Stimulated activated CD8-positive, alpha-beta memory T cell treated with anti-CD3 and anti-CD28 coated beads, Interleukin-15, amount 100 ng/mL, for 48 hours (primary cell): ENCODE results near the gene SLC6A6.

Experiments used
- DNase-seq, 2 donors: peaks; one replicate each; pipeline ENCODE4 v3.0.0-alpha.2; 2020; ENCODE audit warnings: low read depth in 2 of 2

Gene SLC6A6

GRCh38 chr3:14522129-14522691 is 119.8 kb downstream of the SLC6A6 start:
- no peak for DNase-seq

- DNase-seq = no peak
Observed at GRCh38 chr3:14522768-14523167, 120.4 kb downstream of the SLC6A6 start.

GRCh38 chr3:14523792-14524191 is 121.4 kb downstream of the SLC6A6 start:
- DNase-seq = no peak

- DNase-seq = no peak
Observed at GRCh38 chr3:14524311-14524711, 121.9 kb downstream of the SLC6A6 start.

- no peak for DNase-seq
Observed at GRCh38 chr3:14524920-14525660, 122.7 kb downstream of the SLC6A6 start.

- no peak for DNase-seq
Observed at GRCh38 chr3:14525685-14526631, 123.6 kb downstream of the SLC6A6 start.

GRCh38 chr3:14528081-14528480 is 125.7 kb downstream of the SLC6A6 start:
- DNase-seq = no peak

GRCh38 chr3:14531856-14532395 is 129.5 kb downstream of the SLC6A6 start:
- DNase-seq = no peak

GRCh38 chr3:14532691-14533456 is 130.5 kb downstream of the SLC6A6 start:
- no peak for DNase-seq

- no peak for DNase-seq
Observed at GRCh38 chr3:14533457-14533958, 131.1 kb downstream of the SLC6A6 start.

GRCh38 chr3:14534516-14535191 is 132.2 kb downstream of the SLC6A6 start:
- no peak for DNase-seq

- DNase-seq = no peak
Observed at GRCh38 chr3:14535616-14536015, 133.2 kb downstream of the SLC6A6 start.

- DNase-seq = no peak
Observed at GRCh38 chr3:14536055-14536815, 133.8 kb downstream of the SLC6A6 start.

- DNase-seq = no peak
Observed at GRCh38 chr3:14536837-14537589, 134.6 kb downstream of the SLC6A6 start.

- DNase-seq = no peak
Observed at GRCh38 chr3:14537590-14538450, 135.4 kb downstream of the SLC6A6 start.

GRCh38 chr3:14538451-14539088 is 136.2 kb downstream of the SLC6A6 start:
- no peak for DNase-seq
